Forelimb muscle (tissue), 1 donor: ENCODE results near the gene COMP. TPM values are rescaled to one million over a fixed set of nuclear protein-coding genes. Genes with fewer than 3 reads are reported as not detected.
"Not testable (repeated sequence)": the region's sequence is repeated elsewhere in the genome, so short reads cannot be mapped to it uniquely, and the experiment has no call there.

Experiments used
- DNase-seq: peaks from one replicate; pipeline ENCODE4 v3.0.0-alpha.2; 2013; ENCODE audit warnings: low read depth
- polyA plus RNA-seq: library from polyadenylated mRNA; unstranded; fragments of 120-200 nt; gene quantifications from one replicate; pipeline ENCODE4 v1.2.1, GENCODE V29; 2013; ENCODE audit not compliant: insufficient read length

The COMP gene
- polyA plus RNA-seq, 1 donor: 4.0 TPM

DNA sequence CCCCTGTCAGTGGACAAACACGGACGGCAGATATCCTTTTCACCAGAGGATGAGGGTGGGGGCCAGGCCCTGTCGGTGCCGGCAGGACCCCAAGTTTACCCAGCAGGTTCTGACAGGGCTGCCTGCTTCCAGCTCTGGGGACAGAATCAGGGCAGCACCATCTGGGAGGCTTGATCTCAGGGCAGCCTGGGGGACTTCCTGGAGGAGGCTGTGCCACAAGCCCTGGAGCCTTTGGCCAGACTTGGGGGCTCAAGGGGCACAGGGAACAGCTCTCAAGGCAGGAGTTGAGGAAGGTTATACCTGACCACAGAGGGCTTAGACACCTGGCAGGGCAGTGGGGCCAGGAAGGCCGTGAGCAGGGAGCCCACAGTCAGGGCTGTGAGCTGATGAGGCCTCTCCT is 45.2 kb downstream of the COMP start:
- no peak for DNase-seq

DNA sequence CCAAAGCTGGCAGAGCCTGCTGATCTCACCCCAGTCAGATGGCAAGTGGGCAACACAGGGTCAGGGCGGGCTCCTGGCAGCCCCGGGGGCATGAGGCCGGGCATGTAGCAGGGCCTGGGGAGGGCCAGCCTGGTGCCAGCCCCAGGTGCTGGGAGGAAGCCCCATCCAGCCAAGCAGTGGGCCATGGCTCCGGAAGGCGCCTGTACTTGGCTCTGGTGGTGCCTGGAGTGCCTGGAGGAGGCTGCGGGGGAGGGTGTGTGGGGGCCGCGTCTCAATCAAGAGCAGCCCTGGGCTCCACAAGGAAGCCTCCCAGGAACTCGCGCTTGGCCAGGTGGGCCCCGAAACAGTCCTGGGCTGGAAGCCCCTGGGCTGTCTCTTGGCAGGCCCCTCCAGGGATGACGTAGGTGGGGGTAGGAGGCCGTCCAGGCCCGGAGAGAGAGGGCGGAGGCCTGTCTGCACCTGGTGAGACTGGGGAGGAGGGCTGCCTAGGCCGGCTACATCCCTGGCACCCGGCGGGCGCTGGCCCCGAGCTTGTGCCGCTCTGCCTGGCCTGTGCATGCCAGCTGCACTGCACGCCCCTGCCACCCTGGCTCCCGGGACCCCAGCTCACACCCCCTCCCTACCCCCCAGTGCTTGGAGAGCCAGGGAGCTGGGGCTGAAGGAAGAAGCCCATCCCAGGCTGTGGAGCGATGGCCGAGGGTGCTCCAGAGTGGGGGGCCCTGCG is 45.9 kb downstream of the COMP start:
- no peak for DNase-seq

DNA sequence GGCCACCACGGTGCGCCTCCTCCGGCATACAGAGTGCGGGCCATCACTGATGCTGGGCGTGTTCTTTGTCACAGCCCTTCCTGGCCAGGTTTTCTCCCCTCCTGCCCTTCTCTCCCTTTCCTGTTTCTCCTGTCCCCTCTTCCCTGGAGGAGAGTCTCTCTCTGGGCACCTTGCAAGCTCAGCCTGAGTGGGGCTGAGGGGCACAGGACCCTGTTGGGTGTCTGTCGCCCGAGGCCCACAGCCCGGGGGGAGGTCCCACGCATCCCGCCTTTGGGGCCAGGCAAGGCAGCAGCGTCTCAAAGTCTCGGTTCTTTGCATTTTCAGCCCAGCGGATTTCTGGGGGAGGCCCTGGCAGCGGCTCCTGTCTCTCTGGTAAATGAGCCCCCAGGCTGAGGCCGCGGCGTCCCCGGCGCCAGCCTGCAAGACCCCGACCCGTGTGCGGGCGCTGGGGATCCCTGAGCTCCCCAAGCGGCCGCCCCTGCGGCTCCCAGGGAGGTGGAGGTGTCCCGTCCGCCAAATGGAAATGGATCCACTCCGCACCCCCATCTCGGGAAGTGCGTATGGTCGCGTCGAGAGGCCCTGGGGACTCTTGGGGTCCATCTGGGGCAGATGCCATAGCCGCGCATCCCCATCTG is 47.2 kb downstream of the COMP start:
- no peak for DNase-seq

DNA sequence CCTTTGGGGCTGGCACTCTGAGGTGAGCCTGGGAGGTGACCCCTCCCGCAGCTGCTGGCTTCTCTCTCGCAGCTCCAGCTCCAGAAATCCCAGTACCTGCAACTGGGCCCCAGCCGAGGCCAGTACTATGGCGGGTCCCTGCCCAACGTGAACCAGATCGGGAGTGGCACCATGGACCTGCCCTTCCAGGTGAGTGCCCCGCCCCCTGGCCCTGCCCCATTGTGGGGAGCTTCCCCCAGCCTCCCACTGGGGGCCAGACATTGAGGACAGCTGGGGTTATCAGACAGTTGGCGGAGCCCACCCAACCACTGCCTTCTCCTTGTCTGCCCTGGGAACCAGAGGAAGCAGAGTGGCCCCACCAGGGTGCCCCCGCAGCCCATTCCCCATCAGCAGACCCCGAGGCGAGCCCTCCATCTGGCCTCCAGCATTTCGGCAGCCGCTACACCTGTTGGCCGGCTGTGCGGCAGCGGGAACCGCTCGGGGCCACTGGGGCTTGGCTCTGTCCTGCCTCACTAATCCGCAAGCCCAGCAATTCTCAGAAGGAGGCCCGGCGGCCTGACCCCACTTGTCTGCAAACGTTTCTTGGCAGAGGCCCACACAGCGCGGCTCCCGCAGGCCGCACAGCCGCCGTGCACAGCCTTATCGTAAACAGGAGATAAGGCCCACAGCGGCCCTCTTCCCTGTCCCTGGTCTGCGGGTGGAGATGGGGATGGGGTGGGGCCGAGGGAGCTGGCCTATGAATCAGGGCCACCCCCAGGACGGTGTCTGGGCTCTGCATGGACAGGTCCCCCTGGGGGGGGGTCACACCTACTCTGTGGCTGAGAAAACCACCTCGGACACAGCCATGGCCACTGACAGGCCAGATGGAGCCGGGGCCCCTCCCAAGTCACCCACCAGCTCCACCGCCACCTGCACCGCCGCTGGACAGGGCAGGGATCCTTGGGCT is 48.0 kb downstream of the COMP start:
- DNase-seq: no peak

DNA sequence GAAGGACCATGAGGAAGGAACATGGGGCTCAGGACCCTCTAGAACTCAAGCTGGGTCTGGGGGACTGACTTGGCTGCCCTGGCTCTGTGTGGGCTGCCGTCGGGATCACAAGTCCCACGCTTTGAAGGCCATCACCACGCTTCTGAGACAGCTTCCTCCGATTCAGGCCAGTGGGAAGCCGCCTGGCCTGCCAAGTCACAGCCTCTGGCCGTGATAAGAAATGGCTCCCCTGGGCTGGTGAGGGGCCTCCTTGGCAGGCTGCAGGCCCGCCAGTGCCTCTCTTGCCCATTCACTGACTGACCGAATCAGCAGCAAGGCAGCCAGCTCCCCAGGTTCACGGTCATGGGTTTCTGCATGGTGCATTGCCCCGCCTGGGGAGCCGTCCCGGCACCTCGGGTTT is 48.8 kb downstream of the COMP start:
- no peak for DNase-seq

DNA sequence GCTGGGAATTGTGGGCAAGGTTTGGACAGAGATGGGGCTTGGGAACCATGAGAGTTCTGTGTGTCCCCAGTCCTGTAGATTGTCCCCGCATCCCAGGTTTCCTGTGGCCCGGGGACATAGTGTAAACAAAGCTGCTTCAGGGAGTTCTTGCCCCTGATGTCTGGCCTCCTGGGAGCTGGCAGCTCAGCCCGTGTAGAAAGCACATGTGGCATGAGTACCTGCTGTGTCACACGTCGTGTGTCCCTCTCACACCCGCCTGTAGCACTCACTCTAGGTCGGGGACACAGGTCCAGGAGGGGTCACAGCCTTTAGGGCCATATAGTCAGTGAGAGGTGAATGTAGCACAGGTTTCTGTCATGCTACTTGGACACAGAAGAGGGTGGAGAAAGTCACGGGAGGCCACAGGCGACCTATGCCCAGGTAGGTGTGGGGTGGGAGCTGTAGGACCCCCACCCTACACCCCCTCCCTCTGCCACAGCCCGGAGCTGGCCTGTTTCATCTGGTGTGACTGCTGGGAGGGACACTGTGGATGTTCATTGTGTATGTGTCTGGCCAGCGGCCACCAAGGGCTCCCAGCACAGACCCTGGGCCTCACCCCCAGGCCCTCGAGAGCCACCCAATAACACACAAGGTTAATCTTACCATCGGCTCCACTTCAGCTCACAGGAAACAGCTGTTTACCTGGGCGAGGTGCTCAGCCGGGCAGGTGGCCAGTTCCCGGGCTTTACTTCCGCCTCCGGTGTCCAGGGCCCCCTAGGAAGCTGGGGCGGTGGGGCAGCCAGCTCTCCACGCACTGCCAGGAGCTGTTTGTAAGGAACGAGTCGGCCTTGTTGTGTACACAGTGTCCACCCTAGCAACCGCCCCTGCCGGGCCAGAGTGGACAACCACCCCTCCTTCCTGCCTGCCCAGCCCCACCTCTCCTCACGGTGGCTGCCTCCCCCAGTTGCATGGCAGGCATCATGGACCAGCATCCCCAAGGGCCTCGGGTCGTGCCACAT is 49.7 kb downstream of the COMP start:
- DNase-seq: no peak

DNA sequence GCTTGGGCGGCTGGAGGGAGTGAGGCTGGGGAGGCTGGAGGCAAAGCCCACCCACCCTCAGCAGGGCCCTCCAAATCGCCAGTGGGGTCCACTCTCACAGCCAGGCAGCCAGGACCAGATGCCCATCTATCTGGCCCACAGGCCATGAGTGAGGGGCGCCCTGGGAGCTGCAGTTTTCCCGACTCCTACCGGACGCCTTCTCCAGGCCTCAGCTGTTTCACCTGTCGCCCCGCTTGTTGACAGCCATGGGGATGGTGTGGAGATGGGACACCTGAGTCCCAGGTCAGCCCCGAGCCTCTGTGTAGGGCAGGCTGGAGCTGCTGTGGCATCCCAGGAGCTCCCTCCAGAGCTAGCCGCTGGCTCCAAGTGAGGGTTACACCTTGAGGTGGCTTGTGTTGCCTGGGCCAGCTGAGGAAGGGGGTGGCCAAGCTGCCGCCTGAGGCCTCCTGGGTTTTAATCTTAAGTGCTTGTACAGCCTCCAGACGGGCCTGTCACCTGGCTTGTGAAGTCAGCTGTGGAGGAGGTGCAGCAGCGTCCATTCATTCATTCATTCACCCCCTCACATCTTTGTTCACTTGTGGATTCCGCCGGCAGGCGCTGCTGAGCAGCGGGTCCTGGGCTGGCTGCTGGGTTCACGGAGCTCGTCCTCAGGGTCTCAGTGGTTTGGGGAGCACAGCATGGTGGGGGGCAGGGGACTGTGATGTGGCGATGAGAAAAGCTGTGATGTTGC is 52.0 kb downstream of the COMP start:
- no peak for DNase-seq

DNA sequence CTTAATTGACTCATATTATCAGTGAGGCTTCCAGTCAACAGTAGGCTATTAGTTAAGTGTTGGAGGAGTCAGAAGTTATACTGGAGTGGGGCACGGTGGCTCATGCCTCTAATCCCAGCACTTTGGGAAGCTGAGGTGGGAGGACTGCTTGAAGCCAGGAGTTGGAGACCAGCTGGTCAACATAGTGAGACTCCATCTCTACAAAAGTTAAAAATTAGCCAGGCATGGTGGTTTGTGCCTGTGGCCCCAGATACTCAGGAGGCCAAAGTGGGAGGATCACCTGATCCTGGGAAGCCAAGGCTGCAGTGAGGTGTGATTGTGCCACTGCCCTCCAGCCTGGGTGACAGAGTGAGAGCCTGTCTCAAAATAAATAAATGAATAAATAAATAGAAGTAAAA is 53.2 kb downstream of the COMP start:
- DNase-seq: no peak

DNA sequence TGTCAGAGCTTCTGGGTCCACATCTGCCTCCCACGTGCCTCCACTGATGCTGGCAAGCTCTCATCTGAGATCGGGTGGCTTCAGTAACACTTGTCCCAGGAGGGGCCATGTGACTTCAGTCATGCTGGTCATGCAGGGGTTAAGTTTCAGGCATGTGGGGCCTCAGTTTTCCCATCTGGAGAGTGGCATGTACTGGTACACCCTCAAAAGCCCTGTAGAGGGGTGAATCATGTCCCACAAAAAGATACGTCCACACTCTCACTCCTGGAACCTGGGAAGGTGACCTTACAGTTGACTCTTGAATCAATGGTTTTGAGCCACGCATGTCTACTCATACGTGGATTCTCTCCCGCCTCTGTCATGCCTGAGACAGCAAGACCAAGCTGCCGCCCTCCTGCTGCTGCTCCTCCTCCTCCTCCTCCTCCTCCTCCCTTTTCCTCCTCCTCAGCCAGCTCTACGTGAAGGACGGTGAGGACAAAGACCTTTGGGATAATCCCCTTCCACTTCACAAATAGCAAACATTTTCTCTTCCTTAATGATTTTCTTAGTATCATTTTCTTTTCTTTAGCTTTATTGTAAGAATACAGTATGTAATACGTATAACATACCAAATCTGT is 53.7 kb downstream of the COMP start:
- DNase-seq: no peak

DNA sequence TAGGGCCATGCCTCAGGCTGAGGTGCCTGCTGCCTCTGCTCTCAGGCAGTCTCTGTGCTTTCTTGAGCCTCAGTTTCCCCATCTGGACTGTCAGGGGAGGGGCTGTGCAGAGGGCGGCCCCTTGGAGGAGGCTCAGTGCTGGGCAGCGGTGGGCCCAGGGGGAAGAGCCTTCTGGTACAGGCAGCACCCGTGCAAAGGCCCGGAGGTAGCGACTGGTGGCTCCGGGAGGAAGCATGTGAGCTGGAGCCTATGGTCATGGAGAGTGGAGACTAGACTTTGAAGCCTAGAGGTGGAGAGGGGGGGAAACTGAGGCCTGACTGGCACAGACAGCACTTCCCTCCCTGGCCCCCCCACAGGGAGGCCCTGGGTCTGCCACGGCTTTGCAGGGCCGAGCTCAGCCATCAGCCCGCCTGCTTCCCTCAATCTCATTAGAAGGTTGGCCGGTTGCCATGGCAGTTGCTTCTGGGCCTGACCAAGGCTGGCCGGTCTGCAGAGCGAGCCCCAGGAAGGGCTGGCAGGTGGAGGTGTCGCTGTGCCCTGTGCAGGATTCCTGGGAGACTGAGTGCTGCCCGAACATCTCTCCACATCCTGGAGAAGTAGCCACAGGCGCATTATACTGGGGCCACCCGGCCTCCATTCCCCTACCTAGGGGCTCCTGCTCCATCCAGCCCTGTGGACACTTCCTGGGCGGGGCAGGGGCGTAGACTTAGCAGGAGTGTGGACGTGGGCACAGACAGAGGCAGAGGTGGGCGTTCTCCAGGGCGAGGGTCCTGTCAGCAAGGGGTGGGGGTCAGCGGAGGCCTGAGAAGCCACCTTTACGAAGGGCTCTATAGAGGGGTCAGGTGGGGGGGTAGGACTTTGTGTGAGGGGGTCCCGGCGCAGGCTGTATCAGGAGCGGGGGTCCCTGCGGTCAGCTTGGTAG is 54.4 kb downstream of the COMP start:
- DNase-seq: no peak

DNA sequence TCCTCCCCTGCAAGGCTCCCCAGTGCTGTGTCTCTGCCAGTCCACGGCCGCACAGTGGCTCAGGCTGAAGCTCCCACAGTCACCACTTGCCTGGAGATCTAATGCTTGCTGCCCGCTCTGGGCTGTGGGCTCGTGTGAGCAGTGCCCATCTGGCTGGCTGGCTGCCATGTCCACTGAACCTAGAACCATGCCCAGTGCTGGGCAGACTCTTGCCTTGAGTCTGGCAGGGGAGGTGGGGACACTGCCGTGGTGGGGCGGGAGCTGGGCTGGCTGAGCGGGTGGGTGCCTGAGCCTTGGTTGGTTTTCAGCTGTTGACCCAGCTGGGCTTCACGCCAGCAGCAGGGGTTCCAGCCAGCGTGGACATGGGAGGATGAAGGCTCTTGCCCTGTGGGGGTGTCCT is 55.4 kb downstream of the COMP start:
- DNase-seq: no peak

DNA sequence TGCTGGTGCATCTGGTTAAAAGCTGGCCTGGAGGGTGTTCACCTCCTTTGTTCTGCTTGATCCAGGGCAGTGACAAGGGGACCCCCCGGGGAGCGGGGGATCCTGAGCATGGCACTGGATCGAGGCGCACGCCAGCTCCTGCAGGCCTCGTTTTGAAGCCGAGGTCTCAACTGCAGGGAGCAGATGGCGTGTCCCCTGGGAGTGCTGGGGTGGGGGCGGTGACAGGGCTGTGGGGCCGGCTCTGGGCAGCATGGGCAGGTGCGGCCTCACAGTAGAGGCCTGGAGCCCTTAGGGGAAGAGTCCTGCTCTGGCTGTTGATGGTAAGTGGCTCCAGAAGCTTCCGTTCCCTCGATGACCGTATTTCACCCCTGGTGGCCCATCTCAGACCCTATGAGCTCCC is 55.8 kb downstream of the COMP start:
- no peak for DNase-seq

DNA sequence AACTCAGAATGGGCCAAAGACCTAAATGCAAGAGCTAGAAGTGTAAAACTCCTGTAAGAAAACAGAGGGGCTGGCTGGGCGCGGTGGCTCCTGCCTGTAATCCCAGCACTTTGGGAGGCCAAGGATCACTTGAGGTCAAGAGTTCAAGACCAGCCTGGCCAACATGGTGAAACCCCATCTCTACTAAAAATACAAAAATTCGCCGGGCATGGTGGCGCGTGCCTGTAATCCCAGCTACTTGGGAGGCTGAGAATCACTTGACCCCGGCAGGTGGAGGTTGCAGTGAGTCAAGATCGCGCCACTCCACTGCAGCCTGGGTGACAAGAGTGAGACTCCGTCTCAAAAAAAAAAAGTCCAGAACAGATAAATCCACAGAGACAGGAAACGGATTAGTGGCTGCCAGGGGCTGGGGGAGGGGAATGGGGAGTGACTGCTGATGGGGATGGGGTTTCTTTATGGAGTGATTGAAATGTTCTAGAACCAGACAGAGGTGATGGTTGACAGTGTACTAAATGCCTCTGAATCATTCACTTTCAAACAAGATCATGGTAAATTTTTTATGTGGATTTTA is 57.3 kb downstream of the COMP start:
- not testable (repeated sequence) for DNase-seq

DNA sequence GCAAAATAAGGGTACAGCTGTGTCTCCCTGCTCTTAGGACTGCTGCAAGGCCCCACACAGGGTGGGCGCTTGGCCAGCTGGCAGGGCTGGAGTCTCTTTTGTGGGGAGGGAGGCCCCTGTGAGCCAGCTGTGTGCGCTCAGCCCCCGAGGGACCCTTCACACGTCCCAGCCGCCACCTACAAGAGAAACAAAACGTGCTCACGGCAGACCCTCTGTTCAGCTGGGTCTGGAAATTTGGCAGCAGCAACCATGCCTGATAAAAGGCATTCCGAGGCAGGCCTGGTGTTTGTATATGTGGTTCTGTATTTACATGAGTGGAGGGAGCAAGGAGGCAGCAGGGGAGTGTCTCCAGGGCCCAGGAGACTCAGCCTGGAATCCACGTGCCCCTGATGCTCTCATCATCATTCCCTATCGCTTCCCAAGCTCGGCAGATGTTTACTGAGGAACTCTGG is 57.9 kb downstream of the COMP start:
- DNase-seq: no peak
